GM18909 (cell line): ENCODE measurements around the gene KDM2A.
"Not testable (repeated sequence)": the region's sequence is repeated elsewhere in the genome, so short reads cannot be mapped to it uniquely, and the experiment has no call there.

Experiments used
- ATAC-seq: cut with Tn5 transposase; IDR thresholded peaks from one replicate; pipeline ENCODE4 v1.9.1; 2021; ENCODE audit warnings: mild to moderate bottlenecking; ENCODE audit not compliant: unreplicated experiment, poor library complexity

The KDM2A gene

DNA sequence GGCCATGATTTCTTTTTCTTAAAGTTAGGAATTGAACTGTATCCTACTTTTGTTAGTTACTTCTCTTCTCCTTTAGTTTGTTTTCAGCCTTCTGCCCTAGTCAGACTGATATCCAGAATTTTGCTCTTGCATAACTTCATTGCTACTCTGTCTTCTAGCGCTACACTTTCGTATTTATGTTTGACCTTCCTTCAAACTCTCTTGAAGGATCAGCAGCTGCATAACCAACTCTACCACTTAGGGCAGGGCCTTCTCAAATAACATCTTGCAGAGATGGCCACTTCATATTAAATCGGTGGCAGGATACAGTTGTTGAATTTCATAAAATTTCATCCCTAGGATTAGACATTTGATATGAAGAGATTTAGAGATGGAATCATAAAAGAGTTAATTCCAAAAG, 43.9 kb downstream of the KDM2A start:
- no peak for ATAC-seq

GRCh38 chr11:67165623-67166022, 46.6 kb downstream of the KDM2A start:
- no peak for ATAC-seq

GRCh38 chr11:67167091-67167490, 48.0 kb downstream of the KDM2A start:
- no peak for ATAC-seq

DNA sequence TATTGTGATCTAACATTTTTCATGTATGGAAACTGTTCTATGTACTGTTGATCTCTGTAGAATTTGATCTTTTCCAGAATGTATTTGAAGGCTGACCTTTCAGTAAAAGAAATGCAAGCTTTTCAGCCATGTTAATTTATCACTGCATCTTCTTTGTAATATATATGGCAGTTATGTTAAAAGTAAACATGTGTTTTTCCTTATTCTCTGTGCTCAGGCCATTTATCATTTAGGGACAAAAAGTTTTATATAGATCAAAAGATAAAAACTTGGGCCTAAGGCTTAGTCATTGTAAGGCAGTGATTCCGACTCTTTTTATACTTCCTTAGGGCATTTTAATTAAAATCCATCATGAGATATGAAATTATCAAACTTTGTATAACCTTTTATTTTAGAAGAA, 48.7 kb downstream of the KDM2A start:
- no peak for ATAC-seq

- ATAC-seq = not testable (repeated sequence)
These were observed 49.8 kb downstream of the KDM2A start for GRCh38 chr11:67168911-67169310.

GRCh38 chr11:67174311-67174710, 55.2 kb downstream of the KDM2A start:
- ATAC-seq = no peak

- ATAC-seq = no peak
These were observed 58.6 kb downstream of the KDM2A start for GRCh38 chr11:67177399-67178281.

- no peak for ATAC-seq
These were observed 59.4 kb downstream of the KDM2A start for GRCh38 chr11:67178421-67178820.

GRCh38 chr11:67178878-67179277, 59.8 kb downstream of the KDM2A start:
- no peak for ATAC-seq

DNA sequence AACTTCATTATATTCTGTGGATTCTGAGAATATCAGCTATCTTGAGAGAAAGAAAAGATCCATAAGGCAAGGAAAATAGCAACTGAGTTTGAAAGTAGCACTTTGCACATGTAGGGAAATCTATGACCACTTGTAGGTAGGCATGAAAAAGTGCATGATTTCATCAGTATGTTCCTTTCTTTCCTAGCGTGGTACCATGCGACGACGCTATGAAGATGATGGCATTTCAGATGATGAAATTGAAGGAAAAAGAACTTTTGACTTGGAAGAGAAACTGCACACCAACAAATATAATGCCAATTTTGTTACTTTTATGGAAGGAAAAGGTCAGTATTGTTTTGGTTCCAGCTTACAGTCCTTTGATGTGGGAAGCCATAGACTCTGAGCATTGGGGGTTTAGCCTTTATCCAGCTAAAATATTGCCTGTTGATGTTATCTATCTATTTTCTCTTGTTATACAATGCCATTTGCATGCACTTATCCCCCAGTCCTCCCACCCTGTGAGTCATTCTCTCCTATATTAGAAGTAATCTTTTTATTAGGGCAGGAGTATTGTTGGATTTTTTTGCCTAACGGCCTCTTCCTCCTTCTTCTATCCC, 60.9 kb downstream of the KDM2A start:
- no peak for ATAC-seq

GRCh38 chr11:67194096-67194495, 75.0 kb downstream of the KDM2A start:
- no peak for ATAC-seq

- ATAC-seq = no peak
These were observed 77.0 kb downstream of the KDM2A start for GRCh38 chr11:67195971-67196456.

DNA sequence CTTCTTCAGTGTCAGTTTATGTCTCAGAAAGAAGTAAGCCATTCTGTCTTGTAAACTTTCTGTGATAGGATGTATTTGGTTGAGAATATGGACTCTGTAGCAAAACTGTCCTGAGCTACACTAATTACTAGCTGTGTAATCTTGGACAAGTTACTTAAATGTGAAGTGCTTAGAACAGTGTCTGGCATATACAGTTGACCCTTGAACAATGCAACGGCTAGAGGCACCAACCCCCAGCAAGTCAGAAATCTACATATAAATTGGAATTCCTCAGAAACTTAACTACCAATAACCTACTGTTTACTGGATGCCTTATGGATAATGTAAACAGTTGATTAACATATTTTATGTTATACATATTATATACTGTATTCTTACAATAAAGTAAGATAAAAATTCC, 78.5 kb downstream of the KDM2A start:
- no peak for ATAC-seq

DNA sequence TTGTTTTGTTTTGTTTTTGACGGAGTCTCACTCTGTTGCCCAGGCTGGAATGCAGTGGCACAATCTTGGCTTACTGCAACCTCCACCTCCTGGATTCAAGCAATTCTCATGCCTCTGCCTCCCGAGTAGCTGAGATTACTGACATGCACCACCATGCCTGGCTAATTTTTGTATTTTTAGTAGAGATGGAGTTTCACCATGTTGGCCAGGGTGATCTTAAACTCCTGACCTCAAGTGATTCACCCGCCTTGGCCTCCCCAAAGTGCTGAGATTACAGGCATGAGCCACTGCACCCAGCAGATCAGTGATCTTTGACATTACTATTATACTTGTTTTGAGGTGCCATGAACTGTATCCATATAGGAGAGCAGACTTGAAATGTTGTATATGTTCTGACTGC, 79.7 kb downstream of the KDM2A start:
- ATAC-seq = not testable (repeated sequence)

DNA sequence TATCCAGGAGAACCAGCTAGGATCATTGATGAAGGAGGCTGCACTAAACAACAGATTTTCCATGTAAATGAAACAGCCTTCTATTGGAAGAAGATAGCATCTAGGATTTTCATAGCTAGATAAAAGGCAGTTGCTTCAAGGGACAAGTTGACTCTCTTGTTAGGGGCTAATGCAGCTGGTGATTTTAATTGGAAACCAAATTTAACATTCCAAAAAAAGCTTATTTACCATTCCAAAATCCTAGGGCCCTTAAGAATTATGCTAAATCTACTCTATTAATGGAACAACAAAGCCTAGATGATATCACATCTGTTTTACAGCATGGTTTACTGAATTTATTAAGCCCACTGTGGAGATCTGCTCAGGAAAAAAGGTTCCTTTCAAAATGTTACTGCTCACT, 80.7 kb downstream of the KDM2A start:
- no peak for ATAC-seq

DNA sequence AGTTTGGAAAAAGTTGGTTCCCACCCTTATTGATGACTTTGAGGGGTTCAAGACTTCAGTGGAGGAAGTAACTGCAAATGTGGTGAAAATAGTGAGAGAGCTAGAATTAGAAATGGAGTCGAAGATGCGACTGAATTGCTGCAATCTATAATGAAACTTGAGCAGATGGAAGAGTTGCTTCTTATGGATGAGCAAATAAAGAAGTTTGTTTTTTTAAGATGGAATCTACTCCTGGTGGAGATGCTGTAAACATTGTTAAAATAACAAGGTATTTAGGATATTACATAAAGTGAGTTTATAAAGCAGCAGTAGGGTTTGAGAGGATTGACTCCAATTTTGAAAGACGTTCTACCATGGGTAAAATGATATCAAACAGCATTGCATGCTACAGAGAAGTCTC, 83.0 kb downstream of the KDM2A start:
- no peak for ATAC-seq

- no peak for ATAC-seq
These were observed 85.8 kb downstream of the KDM2A start for GRCh38 chr11:67204822-67205221.

- ATAC-seq = not testable (repeated sequence)
These were observed 90.2 kb downstream of the KDM2A start for GRCh38 chr11:67209222-67209621.

GRCh38 chr11:67211656-67212436, 92.8 kb downstream of the KDM2A start:
- no peak for ATAC-seq

- peak; percentile 55 for ATAC-seq
These were observed 94.1 kb downstream of the KDM2A start for GRCh38 chr11:67213178-67213621.

DNA sequence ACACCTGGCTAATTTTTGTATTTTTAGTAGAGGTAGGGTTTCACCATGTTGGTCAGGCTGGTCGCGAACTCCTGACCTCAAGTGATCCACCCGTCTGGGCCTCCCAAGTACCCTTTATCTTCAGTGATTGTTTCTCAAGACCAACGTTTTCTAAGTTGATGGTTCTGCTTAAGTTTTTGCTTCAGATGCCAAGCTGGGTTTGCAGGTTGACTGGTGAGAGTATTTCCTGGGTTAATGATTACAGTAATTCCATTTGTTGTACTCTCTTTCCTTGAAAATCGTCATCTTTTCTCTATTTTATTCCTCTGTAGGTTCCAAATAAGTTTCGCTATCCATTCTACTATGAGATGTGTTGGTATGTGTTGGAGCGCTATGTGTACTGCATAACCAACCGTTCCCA, 108.7 kb downstream of the KDM2A start:
- ATAC-seq = no peak
